Erythroblast (primary cell): ENCODE results near the gene CFB.

Experiments
- GATA1 ChIP-seq: IDR thresholded peaks from 2 replicates; pipeline ENCODE4 v1.6.1; 2011; ENCODE audit warnings: low read depth, mild to moderate bottlenecking, control low read depth, low read length, moderate library complexity
- POLR2A ChIP-seq: IDR thresholded peaks from 2 replicates; pipeline ENCODE4 v1.6.1; 2011; ENCODE audit warnings: mild to moderate bottlenecking, low read length

- no peak for TF ChIP-seq POLR2A
- no peak for TF ChIP-seq GATA1
Measured at GRCh38 chr6:31906122-31906521, 39.8 kb upstream of the CFB start.
